Measurements from ENCODE around the gene CCNG2.

The CCNG2 gene

DNA sequence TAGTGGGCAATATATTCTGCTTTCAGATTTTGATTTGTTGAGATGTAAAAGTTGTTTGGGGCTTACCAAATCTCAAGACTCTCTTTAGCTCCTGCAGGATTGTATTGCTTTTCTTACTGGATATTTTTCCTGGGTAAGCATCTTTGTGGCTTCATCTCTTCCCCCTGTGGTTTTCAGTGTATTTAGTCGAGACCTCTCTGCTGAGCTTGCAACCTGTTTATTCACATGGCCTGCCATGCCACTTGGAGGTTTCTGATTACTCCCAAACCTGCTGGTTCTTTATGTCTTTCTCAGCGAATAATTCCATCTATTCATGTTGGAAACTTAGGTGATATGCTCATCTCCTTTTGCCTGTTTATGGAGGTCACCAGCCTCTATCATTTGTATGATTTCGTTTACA lies 10.9 kb downstream of the CCNG2 start:
- no peaks in the 10 kb centered on the region for H3K4me1 ChIP-seq (ENCODE audit: control insufficient read depth, insufficient read depth, low read length)
- no peak overlapping the region for H3K9ac ChIP-seq (ENCODE audit: low read length)
- H3K36me3 ChIP-seq (ENCODE audit: control insufficient read depth, insufficient read depth, low read length): peaks cover 20% of the 10 kb centered on the region
- no peaks in the 10 kb centered on the region for H3K27me3 ChIP-seq (ENCODE audit: control insufficient read depth, insufficient read depth, low read length)
- no peak overlapping the region for H3K4me3 ChIP-seq (ENCODE audit: low read length)
- H3K27ac ChIP-seq (ENCODE audit: low read depth, low read length): no peak overlapping the region

DNA sequence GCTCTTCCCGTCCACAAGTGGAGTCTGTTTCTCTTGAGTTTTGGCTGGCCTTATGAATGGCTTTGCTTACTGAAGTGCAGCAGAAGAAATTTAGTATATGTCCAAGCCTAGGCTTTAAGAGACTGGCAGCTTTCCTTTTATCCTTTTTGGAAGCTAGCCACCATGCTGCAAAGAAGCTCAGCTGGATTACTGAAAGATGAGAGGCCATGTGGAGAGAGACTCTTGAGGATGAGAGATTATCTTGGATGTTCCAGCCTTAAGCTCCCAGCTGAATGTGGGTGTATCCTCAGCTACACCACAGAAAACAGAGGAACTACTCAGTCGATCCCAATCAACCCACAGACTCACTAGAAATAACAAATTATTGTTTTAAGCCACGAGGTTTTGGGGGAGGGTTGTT lies 12.5 kb downstream of the CCNG2 start:
- Histone ChIP-seq H3K27ac (ENCODE audit: low read depth, low read length) (no peak overlapping the region), H3K4me3 (ENCODE audit: low read length) (no peak overlapping the region), H3K36me3 (ENCODE audit: control insufficient read depth, insufficient read depth, low read length) (peaks cover 20% of the 10 kb centered on the region), H3K9ac (ENCODE audit: low read length) (no peak overlapping the region), H3K4me1 (ENCODE audit: control insufficient read depth, insufficient read depth, low read length) (no peaks in the 10 kb centered on the region), H3K27me3 (ENCODE audit: control insufficient read depth, insufficient read depth, low read length) (no peaks in the 10 kb centered on the region)

- no peak overlapping the region for H3K4me3 ChIP-seq (ENCODE audit: low read length)
- no peak overlapping the region for H3K9ac ChIP-seq (ENCODE audit: low read length)
- H3K27me3 ChIP-seq (ENCODE audit: control insufficient read depth, insufficient read depth, low read length): no peaks in the 10 kb centered on the region
- H3K27ac ChIP-seq (ENCODE audit: low read depth, low read length): no peak overlapping the region
- peaks cover 20% of the 10 kb centered on the region for H3K36me3 ChIP-seq (ENCODE audit: control insufficient read depth, insufficient read depth, low read length)
- H3K4me1 ChIP-seq (ENCODE audit: control insufficient read depth, insufficient read depth, low read length): no peaks in the 10 kb centered on the region
Measured at GRCh38 chr4:77170926-77171325, 13.9 kb downstream of the CCNG2 start.

GRCh38 chr4:77172336-77172735 lies 15.3 kb downstream of the CCNG2 start:
- Histone ChIP-seq H3K36me3 (ENCODE audit: control insufficient read depth, insufficient read depth, low read length) (peaks cover 20% of the 10 kb centered on the region), H3K9ac (ENCODE audit: low read length) (no peak overlapping the region), H3K4me1 (ENCODE audit: control insufficient read depth, insufficient read depth, low read length) (no peaks in the 10 kb centered on the region), H3K27ac (ENCODE audit: low read depth, low read length) (no peak overlapping the region), H3K4me3 (ENCODE audit: low read length) (no peak overlapping the region), H3K27me3 (ENCODE audit: control insufficient read depth, insufficient read depth, low read length) (no peaks in the 10 kb centered on the region)

DNA sequence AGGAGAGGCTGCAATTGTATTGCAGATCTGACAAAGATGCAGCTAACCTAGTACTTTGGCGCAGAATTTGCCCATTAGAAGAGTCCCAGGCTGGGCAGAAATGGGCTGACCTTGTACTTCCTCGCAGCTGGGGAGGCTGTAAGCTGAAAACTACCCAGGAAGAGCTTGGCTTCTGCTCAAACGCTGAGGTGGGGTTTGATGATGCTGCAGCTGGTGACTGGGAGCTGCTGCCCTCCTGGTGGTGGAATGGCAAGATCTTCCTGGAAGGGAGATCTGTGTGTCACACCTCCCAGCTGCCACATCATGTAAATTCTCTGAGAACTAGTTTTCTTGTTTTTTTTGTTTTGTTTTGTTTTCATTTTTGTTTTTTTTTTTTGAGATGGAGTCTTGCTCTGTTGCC lies 17.4 kb downstream of the CCNG2 start:
- H3K36me3 ChIP-seq (ENCODE audit: control insufficient read depth, insufficient read depth, low read length): peaks cover 9% of the 10 kb centered on the region
- no peak overlapping the region for H3K9ac ChIP-seq (ENCODE audit: low read length)
- H3K27me3 ChIP-seq (ENCODE audit: control insufficient read depth, insufficient read depth, low read length): no peaks in the 10 kb centered on the region
- H3K4me1 ChIP-seq (ENCODE audit: control insufficient read depth, insufficient read depth, low read length): no peaks in the 10 kb centered on the region
- no peak overlapping the region for H3K27ac ChIP-seq (ENCODE audit: low read depth, low read length)
- no peak overlapping the region for H3K4me3 ChIP-seq (ENCODE audit: low read length)

GRCh38 chr4:77175201-77175611 lies 18.2 kb downstream of the CCNG2 start:
- Histone ChIP-seq H3K36me3 (ENCODE audit: control insufficient read depth, insufficient read depth, low read length) (peaks cover 7% of the 10 kb centered on the region), H3K4me1 (ENCODE audit: control insufficient read depth, insufficient read depth, low read length) (no peaks in the 10 kb centered on the region), H3K4me3 (ENCODE audit: low read length) (no peak overlapping the region), H3K27me3 (ENCODE audit: control insufficient read depth, insufficient read depth, low read length) (no peaks in the 10 kb centered on the region), H3K27ac (ENCODE audit: low read depth, low read length) (no peak overlapping the region), H3K9ac (ENCODE audit: low read length) (no peak overlapping the region)

DNA sequence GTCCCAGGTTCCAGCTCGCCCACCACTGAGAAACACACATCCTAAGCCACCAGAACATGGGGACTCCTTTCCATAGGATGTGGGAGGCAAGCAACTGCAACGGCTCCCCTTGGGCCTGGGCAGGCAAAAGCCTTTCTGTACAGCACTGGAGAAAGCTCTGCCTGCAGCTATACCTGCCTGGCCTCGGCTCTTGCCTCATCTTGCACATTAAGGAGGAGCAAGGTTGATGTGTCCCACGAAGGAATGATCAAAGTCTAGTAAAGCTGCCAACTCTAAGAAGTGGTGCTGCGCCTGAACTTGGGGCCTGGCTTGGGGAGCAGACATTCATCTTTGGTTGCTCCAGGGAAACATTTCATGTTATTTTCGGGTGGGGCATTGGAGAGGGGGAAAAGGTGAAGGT lies 19.6 kb downstream of the CCNG2 start:
- no peaks in the 10 kb centered on the region for H3K4me1 ChIP-seq (ENCODE audit: control insufficient read depth, insufficient read depth, low read length)
- H3K27ac ChIP-seq (ENCODE audit: low read depth, low read length): no peak overlapping the region
- H3K36me3 ChIP-seq (ENCODE audit: control insufficient read depth, insufficient read depth, low read length): no peaks in the 10 kb centered on the region
- H3K4me3 ChIP-seq (ENCODE audit: low read length): no peak overlapping the region
- H3K27me3 ChIP-seq (ENCODE audit: control insufficient read depth, insufficient read depth, low read length): no peaks in the 10 kb centered on the region
- no peak overlapping the region for H3K9ac ChIP-seq (ENCODE audit: low read length)

- Histone ChIP-seq H3K4me3 (ENCODE audit: low read length) (no peak overlapping the region), H3K27ac (ENCODE audit: low read depth, low read length) (no peak overlapping the region), H3K27me3 (ENCODE audit: control insufficient read depth, insufficient read depth, low read length) (no peaks in the 10 kb centered on the region)
Measured at GRCh38 chr4:77177199-77177598, 20.2 kb downstream of the CCNG2 start.

DNA sequence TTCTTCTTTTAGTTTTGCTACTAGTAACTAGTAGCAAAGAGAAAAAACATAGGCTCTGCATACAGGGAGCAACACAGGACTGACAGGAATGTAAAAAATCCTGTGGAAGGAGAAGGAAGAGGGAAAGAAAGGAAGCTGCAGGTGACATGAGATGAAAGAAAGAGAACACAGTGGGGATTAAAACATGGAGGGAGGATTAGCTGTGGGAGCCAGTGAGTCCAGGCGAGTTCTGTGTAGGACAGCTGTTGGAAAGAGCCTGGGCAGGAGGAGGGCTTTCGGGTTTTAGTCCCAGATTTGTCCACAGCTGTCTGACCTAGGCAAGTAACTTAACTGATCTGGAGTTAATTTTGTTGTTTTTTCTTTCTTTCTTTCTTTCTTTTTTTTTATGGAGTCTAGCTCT lies 21.6 kb downstream of the CCNG2 start:
- Histone ChIP-seq H3K27me3 (ENCODE audit: control insufficient read depth, insufficient read depth, low read length) (no peaks in the 10 kb centered on the region), H3K4me3 (ENCODE audit: low read length) (no peak overlapping the region), H3K27ac (ENCODE audit: low read depth, low read length) (no peak overlapping the region), H3K36me3 (ENCODE audit: control insufficient read depth, insufficient read depth, low read length) (no peaks in the 10 kb centered on the region), H3K4me1 (ENCODE audit: control insufficient read depth, insufficient read depth, low read length) (no peaks in the 10 kb centered on the region), H3K9ac (ENCODE audit: low read length) (no peak overlapping the region)

More at GRCh38 chr4:77177199-77177598, 20.2 kb downstream of the CCNG2 start:
- Histone ChIP-seq H3K9ac (ENCODE audit: low read length) (no peak overlapping the region), H3K4me1 (ENCODE audit: control insufficient read depth, insufficient read depth, low read length) (no peaks in the 10 kb centered on the region), H3K36me3 (ENCODE audit: control insufficient read depth, insufficient read depth, low read length) (no peaks in the 10 kb centered on the region)

DNA sequence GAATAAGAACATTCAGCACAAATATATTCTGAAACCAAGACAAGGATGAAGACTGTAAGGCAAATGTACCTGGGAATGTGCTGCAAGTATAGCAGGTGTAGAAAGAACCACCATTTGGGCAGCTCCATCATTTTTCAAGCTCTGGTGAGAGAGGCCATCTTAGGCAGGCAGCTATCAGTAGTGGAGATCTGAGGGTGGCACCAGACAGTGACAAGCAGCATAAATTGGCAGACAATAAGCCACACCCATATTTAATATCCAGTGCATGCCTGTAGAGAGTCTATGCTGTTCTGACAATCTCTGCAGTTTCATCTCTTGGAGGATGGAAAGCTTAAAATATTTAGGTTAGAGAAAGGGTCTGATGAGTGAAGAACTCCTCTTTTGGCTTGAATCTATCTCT lies 22.5 kb downstream of the CCNG2 start:
- H3K27me3 ChIP-seq (ENCODE audit: control insufficient read depth, insufficient read depth, low read length): no peaks in the 10 kb centered on the region
- H3K9ac ChIP-seq (ENCODE audit: low read length): no peak overlapping the region
- no peaks in the 10 kb centered on the region for H3K36me3 ChIP-seq (ENCODE audit: control insufficient read depth, insufficient read depth, low read length)
- H3K4me1 ChIP-seq (ENCODE audit: control insufficient read depth, insufficient read depth, low read length): no peaks in the 10 kb centered on the region
- no peak overlapping the region for H3K27ac ChIP-seq (ENCODE audit: low read depth, low read length)
- H3K4me3 ChIP-seq (ENCODE audit: low read length): no peak overlapping the region

- Histone ChIP-seq H3K27me3 (ENCODE audit: control insufficient read depth, insufficient read depth, low read length) (no peaks in the 10 kb centered on the region), H3K4me1 (ENCODE audit: control insufficient read depth, insufficient read depth, low read length) (no peaks in the 10 kb centered on the region), H3K27ac (ENCODE audit: low read depth, low read length) (no peak overlapping the region), H3K4me3 (ENCODE audit: low read length) (no peak overlapping the region), H3K9ac (ENCODE audit: low read length) (no peak overlapping the region), H3K36me3 (ENCODE audit: control insufficient read depth, insufficient read depth, low read length) (no peaks in the 10 kb centered on the region)
Measured at GRCh38 chr4:77181720-77182119, 24.7 kb downstream of the CCNG2 start.

DNA sequence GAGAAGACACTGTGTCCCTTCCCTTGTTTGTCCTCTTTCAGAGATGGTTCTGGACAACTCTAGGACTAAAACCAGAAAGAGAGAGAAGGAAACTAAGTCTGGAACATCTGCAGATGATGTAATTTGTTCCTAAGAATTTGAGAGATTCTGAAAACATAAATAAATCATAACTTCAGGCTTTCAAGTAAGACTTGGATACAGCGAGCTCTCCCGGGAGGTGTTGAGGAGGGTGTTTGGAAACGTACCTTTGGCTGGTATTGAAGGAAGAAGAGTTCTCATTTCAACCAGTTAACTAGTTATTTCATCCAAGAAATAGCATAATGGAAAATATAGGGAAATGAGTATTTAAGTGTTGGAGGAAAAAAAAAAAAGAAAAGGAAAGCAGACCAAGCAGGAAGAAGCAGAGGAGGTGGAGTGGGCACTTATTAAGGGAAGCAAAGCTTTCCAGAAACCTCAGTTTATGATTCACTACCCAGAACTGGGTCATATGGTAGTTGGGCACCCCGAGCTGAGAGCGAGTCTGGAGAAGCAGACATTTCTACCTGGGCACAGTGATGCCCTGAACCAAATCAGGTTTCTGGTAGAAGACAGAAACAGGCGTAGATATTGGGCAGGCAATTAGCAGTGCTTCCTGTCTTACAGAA lies 26.9 kb downstream of the CCNG2 start:
- Histone ChIP-seq H3K27ac (ENCODE audit: low read depth, low read length) (no peak overlapping the region), H3K4me3 (ENCODE audit: low read length) (no peak overlapping the region), H3K27me3 (ENCODE audit: control insufficient read depth, insufficient read depth, low read length) (no peaks in the 10 kb centered on the region), H3K36me3 (ENCODE audit: control insufficient read depth, insufficient read depth, low read length) (no peaks in the 10 kb centered on the region), H3K4me1 (ENCODE audit: control insufficient read depth, insufficient read depth, low read length) (no peaks in the 10 kb centered on the region), H3K9ac (ENCODE audit: low read length) (no peak overlapping the region)

DNA sequence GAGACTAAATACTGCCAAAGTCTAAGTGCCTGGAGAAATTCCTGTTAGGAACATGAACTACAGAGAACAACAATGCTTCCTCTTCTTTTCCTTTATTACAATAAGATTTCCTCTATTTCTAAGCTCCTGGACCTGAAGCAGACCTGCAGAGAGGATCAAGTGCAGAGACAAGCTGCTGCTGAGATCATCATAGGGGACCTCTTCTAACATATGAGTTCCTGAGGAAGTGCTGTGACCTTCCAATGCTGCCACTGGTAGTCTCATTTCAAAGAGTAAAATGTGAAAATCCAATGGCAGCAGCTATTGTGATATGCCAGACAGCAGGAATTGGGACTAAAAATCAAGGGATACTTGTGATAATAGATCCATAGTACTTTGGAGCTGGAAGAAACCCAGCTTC lies 28.0 kb downstream of the CCNG2 start:
- no peaks in the 10 kb centered on the region for H3K36me3 ChIP-seq (ENCODE audit: control insufficient read depth, insufficient read depth, low read length)
- H3K27ac ChIP-seq (ENCODE audit: low read depth, low read length): no peak overlapping the region
- no peaks in the 10 kb centered on the region for H3K4me1 ChIP-seq (ENCODE audit: control insufficient read depth, insufficient read depth, low read length)
- no peaks in the 10 kb centered on the region for H3K27me3 ChIP-seq (ENCODE audit: control insufficient read depth, insufficient read depth, low read length)
- H3K9ac ChIP-seq (ENCODE audit: low read length): no peak overlapping the region
- H3K4me3 ChIP-seq (ENCODE audit: low read length): no peak overlapping the region

Measured in rectal smooth muscle tissue (tissue), 1 donor.